G401 (cell line): ENCODE data around the gene NCOR1. TPM values are rescaled to one million over a fixed set of nuclear protein-coding genes. Genes with fewer than 3 reads are reported as not detected.
"Not testable (repeated sequence)": the region's sequence is repeated elsewhere in the genome, so short reads cannot be mapped to it uniquely, and the experiment has no call there.

Experiments
- DNase-seq: peaks from one replicate; pipeline ENCODE4 v3.0.0-alpha.2; 2015; ENCODE audit warnings: low spot score
- in situ Hi-C: cut with HindIII; loops from 2 replicates; pipeline ENCODE4 v1.10.0; 2016; ENCODE audit warnings: low sequenced_read_pairs, mixed read lengths
- total RNA-seq: library from RNA; depleted of rRNA; stranded (reverse); fragments of >200 nt; shearing (Covaris generic); gene quantifications from 2 replicates; pipeline ENCODE4 v1.2.3, GENCODE V29; 2014

Gene NCOR1
- total RNA-seq, 1 experiment from 2014 or later: 58.9 TPM

GRCh38 chr17:16166766-16167165 is 48.6 kb downstream of the NCOR1 start:
- DNase-seq, in situ Hi-C loops: not testable (repeated sequence)

GRCh38 chr17:16158714-16159113 is 56.6 kb downstream of the NCOR1 start:
- in situ Hi-C loops: no loop called here
- no peak for DNase-seq

GRCh38 chr17:16155536-16155935 is 59.8 kb downstream of the NCOR1 start:
- no peak for DNase-seq
- in situ Hi-C loops: no loop called here

DNA sequence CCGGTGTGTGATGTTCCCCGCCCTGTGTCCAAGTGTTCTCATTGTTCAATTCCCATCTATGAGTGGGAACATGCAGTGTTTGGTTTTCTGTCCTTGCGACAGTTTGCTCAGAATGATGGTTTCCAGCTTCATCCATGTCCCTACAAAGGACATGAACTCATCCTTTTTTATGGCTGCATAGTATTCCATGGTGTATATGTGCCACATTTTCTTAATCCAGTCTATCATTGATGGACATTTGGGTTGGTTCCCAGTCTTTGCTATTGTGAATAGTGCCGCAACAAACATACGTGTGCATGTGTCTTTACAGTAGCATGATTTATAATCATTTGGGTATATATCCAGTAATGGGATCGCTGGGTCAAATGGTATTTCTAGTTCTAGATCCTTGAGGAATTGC is 63.0 kb downstream of the NCOR1 start:
- DNase-seq, in situ Hi-C loops: not testable (repeated sequence)

GRCh38 chr17:16150251-16150856 is 65.0 kb downstream of the NCOR1 start:
- in situ Hi-C loops: no loop called here
- DNase-seq: no peak

DNA sequence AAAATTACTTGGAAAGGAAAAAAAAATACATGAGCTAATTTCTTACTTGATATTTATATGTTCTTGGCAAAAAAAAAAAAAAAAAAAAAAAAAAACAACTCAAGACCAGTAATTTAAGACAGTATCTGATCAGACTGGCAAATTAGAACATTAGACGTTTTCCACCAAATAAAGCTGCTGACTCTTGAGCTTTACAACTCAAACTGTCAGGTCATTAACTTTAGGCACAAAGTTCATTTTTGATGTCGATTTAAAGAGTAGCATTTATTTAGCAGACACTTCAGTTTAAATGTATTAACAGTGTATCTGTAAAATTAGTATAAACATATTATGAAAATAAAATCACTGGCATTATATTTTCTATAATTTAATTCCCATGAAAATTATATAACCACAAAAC is 66.7 kb downstream of the NCOR1 start:
- in situ Hi-C loops: no loop called here

GRCh38 chr17:16145319-16145890 is 69.9 kb downstream of the NCOR1 start:
- DNase-seq, in situ Hi-C loops: not testable (repeated sequence)

More for the DNA sequence above, 66.7 kb downstream of the NCOR1 start:
- DNase-seq: no peak

DNA sequence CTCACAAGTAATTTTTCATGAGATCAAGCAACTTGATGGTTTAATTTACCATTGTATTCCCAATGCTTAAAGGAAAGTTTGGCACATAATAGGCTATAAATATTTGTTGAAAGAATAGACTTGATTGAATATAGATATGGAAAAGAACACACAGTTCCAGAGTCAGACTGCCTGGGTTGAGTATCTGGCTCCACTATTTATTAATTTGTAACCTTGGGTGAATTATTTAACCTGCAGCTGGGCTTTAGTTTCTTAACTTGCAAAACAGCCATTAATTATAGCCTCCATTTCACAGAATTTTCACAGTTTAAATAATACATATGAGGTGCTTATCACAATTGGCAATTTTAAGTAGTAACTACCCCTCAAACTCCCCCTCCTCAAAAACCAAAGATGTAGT is 73.6 kb downstream of the NCOR1 start:
- no peak for DNase-seq
- in situ Hi-C loops: no loop called here

DNA sequence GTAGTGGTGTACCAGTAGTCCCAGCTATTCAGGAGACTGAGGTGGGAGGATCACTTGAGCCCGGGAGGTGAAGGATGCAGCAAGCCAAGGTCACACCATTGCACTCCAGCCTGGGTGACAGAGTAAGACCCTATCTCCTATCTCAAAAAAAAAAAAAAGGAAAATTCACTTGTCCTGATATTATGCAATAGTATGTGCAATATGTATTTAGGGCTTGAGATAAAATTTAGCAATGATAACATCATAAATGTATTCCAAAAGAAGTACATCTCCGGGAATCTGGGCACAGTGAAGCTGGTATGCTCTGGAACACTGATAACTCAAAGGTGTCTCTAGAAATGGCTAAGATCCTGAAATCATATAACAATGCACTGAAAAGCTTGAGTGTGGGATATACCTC is 74.5 kb downstream of the NCOR1 start:
- in situ Hi-C loops: no loop called here

DNA sequence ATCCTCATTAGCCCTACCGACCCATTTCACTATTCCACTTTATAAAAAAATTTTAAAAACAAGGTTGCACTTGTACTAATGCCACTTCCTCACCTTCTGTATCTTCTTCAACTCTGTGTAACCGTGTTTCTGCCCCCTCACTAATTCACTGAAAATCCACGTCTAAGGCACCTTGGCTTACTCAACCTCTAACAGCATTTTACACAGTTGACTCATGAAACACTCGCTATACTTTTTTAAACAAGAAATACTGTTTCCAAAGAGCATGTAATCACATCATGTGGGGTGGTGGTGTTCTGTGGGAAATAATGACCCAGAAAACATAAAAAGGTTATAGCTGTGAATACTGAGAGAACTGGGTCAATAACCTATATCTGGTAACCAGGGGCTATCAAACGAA is 79.9 kb downstream of the NCOR1 start:
- no peak for DNase-seq
- in situ Hi-C loops: no loop called here

More for the DNA sequence above, 74.5 kb downstream of the NCOR1 start:
- DNase-seq: no peak

- DNase-seq: no peak
- in situ Hi-C loops: no loop called here
These were observed 83.7 kb downstream of the NCOR1 start for GRCh38 chr17:16131593-16131992.

GRCh38 chr17:16129441-16130205 is 85.7 kb downstream of the NCOR1 start:
- DNase-seq: no peak
- in situ Hi-C loops: no loop called here

- in situ Hi-C loops: no loop called here
- DNase-seq: no peak
These were observed 91.8 kb downstream of the NCOR1 start for GRCh38 chr17:16123531-16123930.

DNA sequence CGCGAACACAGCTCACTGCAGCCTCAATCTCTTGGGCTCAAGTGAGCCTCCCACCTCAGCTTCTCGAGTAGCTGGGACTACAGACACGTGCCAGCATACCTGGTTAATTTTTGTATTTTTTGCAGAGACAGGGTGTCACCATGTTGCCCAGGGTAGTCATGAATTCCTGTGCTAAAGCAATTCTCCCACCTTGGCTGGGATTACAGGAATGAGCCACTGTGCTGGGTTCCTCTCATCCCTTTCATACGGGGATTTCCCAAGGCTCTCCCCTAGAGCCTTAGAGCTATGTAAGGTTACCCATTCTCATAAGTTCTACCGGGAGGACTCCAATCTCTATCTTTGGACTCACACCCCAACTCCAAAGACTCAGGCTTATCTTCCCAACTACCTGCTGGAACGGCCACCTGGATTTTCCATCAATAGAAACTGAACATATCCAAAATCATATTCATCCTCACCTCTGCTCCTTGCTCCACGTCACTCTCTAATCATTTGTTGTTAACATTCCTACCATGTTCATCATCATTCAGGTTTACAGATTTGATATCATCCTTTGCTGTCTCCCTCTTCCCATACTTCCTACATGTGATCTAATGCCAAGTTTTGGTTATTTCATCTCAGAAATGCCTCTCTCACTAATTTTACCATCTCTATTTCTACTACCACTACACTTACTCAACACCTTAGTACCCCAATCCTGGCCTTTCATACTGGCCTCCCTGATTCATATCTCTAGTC is 92.5 kb downstream of the NCOR1 start:
- in situ Hi-C loops: no loop called here
- DNase-seq: no peak

- in situ Hi-C loops: no loop called here
- no peak for DNase-seq
These were observed 93.4 kb downstream of the NCOR1 start for GRCh38 chr17:16121915-16122314.

DNA sequence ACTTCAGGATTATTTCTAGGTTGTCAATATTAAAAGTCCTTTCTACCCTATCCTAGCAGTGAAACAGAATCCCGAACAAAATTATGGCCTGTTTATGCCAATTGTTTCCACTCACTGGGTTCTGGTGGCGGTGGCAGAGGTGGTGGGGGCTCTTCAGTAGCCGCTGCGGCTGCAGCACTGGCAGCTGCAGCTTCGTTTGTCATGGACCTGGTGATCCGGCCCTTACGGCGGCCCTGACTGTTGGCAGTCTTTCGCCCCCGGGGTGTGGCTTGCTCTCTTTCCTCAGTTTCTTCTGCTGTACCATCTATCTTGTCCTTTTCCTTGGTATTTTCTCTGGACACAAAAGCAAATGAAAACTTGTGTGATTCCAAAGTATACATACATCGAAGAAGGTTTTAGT is 94.4 kb downstream of the NCOR1 start:
- in situ Hi-C loops: no loop called here
- DNase-seq: no peak

GRCh38 chr17:16117149-16117548 is 98.2 kb downstream of the NCOR1 start:
- in situ Hi-C loops: no loop called here
- DNase-seq: no peak

DNA sequence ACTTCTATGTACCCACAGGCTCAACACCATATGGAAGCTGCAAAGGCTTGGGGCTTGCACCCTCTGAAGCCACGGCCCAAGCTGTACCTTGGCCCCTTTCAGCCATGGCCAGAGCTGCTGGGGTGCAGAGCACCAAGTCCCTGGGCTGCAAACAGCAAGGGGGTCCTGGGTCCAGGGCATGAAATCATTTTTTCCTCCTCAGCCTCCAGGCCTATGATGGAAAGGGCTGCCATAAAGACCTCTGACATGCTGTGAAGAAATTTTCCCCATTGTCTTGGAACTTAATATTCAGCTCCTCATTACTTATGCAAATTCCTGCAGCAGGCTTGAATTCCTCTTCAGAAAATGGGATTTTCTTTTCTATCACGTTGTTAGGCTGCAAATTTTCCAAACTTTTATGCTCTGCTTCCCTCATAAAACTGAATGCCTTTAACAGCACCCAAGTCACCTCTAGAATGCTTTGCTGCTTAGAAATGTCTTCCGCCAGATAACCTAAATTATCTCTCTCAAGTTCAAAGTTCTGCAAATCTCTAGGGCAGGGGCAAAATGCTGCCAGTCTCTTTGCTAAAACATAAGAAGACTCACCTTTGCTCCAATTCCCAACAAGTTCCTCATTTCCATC is 100.1 kb downstream of the NCOR1 start:
- in situ Hi-C loops, DNase-seq: not testable (repeated sequence)

- in situ Hi-C loops: no loop called here
- no peak for DNase-seq
These were observed 106.5 kb downstream of the NCOR1 start for GRCh38 chr17:16108871-16109270.
